NB4 (cell line): Measurements from ENCODE around the gene CACNA1D.

Experiments used
- CTCF ChIP-seq: IDR thresholded peaks from one replicate; pipeline ENCODE4 v1.5.1; 2012; ENCODE audit warnings: low read depth, low read length
- POLR2A ChIP-seq: IDR thresholded peaks from 2 replicates; pipeline ENCODE4 v1.6.1; 2011; ENCODE audit warnings: mild to moderate bottlenecking; ENCODE audit not compliant: insufficient read length; ENCODE audit errors: extremely low read depth

GRCh38 chr3:53460326-53460725, 34.1 kb upstream of the CACNA1D start:
- TF ChIP-seq CTCF = no peak
- TF ChIP-seq POLR2A = no peak
